ENCODE measurements around the gene ALPL. TPM values are rescaled to one million over a fixed set of nuclear protein-coding genes. Genes with fewer than 3 reads are reported as not detected.

ALPL gene
- total and polyA plus RNA-seq, 2 donors = 0.90 to 3.8 TPM

DNA sequence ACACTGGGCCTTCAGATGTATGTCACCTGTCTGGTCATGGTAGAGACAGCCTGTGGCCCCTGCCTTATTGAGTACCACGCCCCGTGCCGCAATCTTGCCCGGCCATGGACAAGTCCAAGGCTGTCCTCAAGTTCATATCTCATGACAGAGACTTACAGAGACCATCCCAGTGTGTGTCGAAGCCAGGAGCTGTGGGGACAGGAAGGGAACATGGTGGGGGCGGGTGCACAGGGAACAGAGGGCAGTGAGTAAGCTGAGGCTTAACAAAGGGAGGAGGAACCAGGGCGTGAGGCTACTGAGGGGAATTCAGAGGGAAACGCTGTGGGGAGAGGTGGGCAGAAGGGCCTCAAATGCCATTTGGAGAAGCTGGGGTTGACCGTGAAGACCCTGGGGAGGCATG, 75.8 kb downstream of the ALPL start:
- H3K36me3 ChIP-seq (ENCODE audit: control insufficient read depth in 2 of 2, insufficient read depth in 2 of 2, low read length in 1 of 2) = no peaks in the 10 kb centered on the region
- no peaks in the 10 kb centered on the region for H3K4me1 ChIP-seq (ENCODE audit: control insufficient read depth in 2 of 2, insufficient read depth in 2 of 2, low read length in 2 of 2)
- H3K9me3 ChIP-seq (ENCODE audit: control insufficient read depth in 2 of 2, insufficient read depth in 1 of 2, low read length in 1 of 2) = no peaks in the 10 kb centered on the region
- no peak overlapping the region for H3K27ac ChIP-seq (ENCODE audit: low read depth in 1 of 2, low read length in 1 of 2)
- 92% methylated on average over 9 of the region's 9 CpGs for WGBS
- H3K27me3 ChIP-seq (ENCODE audit: control insufficient read depth in 2 of 2, insufficient read depth in 1 of 2, low read length in 1 of 2) = peaks cover 0 to 4% of the 10 kb centered on the region in 2 donors
- H3K4me3 ChIP-seq (ENCODE audit: low read length in 2 of 2) = no peak overlapping the region
- no peak for DNase-seq (ENCODE audit: low read depth in 6 of 9, low spot score in 9 of 9)

DNA sequence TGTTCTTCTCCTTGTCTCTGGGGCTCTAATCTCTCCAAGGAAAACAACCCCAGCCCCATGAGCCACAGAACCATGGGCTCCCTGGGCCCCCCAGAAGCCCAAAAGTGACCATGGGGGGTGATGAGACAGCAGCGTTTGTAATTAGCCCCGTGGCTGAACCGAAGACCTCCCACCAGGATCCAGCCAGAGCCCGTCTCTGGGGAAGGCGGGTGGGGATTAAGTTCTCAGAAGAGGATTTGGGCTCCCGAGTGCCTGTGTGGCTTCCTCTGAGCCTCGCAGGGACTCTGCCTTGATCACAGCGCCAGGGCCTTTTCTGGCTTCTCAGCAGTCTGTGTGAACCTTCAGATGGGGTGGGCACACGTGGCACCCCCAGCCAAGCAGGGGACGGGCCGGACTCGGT, 77.0 kb downstream of the ALPL start:
- Histone ChIP-seq H3K4me1 (ENCODE audit: control insufficient read depth in 2 of 2, insufficient read depth in 2 of 2, low read length in 2 of 2) (no peaks in the 10 kb centered on the region), H3K4me3 (ENCODE audit: low read length in 2 of 2) (no peak overlapping the region), H3K27ac (ENCODE audit: low read depth in 1 of 2, low read length in 1 of 2) (no peak overlapping the region), H3K36me3 (ENCODE audit: control insufficient read depth in 2 of 2, insufficient read depth in 2 of 2, low read length in 1 of 2) (no peaks in the 10 kb centered on the region), H3K9me3 (ENCODE audit: control insufficient read depth in 2 of 2, insufficient read depth in 1 of 2, low read length in 1 of 2) (no peaks in the 10 kb centered on the region), H3K27me3 (ENCODE audit: control insufficient read depth in 2 of 2, insufficient read depth in 1 of 2, low read length in 1 of 2) (peaks cover 0 to 9% of the 10 kb centered on the region in 2 donors)
- WGBS = 84% methylated on average over 12 of the region's 12 CpGs
- DNase-seq (ENCODE audit: low read depth in 6 of 9, low spot score in 9 of 9) = no peak

GRCh38 chr1:21586846-21587601, 77.8 kb downstream of the ALPL start:
- Histone ChIP-seq H3K27ac (ENCODE audit: low read depth in 1 of 2, low read length in 1 of 2) (no peak overlapping the region), H3K4me1 (ENCODE audit: control insufficient read depth in 2 of 2, insufficient read depth in 2 of 2, low read length in 2 of 2) (no peaks in the 10 kb centered on the region), H3K9me3 (ENCODE audit: control insufficient read depth in 2 of 2, insufficient read depth in 1 of 2, low read length in 1 of 2) (no peaks in the 10 kb centered on the region), H3K4me3 (ENCODE audit: low read length in 2 of 2) (no peak overlapping the region), H3K27me3 (ENCODE audit: control insufficient read depth in 2 of 2, insufficient read depth in 1 of 2, low read length in 1 of 2) (peaks cover 0 to 9% of the 10 kb centered on the region in 2 donors), H3K36me3 (ENCODE audit: control insufficient read depth in 2 of 2, insufficient read depth in 2 of 2, low read length in 1 of 2) (no peaks in the 10 kb centered on the region)
- WGBS = 71% methylated on average over 24 of the region's 24 CpGs
- no peak for DNase-seq (ENCODE audit: low read depth in 6 of 9, low spot score in 9 of 9)

DNA sequence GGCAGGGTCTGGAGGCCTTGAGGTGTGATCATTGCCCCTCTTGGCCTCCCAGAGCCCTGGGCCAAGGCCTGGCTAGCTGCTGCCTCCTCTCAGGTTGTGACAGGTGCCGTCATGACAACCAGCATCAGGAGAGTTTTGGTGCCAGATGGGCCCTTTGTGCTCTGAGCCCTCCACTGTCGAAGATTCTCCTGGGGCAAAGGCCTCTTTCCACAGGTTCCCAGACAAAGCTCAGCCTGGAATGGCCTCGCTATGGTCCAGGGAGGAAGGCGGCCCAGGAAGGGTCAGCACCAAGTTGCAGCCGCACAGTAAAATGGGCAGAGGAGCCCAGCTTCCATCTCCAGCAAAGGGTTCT, 78.4 kb downstream of the ALPL start:
- H3K36me3 ChIP-seq (ENCODE audit: control insufficient read depth in 2 of 2, insufficient read depth in 2 of 2, low read length in 1 of 2) = no peaks in the 10 kb centered on the region
- WGBS = 76% methylated on average over 5 of the region's 5 CpGs

GRCh38 chr1:21589618-21590017, 80.4 kb downstream of the ALPL start:
- WGBS = 93% methylated on average over 5 of the region's 5 CpGs
- Histone ChIP-seq H3K4me1 (ENCODE audit: control insufficient read depth in 2 of 2, insufficient read depth in 2 of 2, low read length in 2 of 2) (no peaks in the 10 kb centered on the region), H3K27ac (ENCODE audit: low read depth in 1 of 2, low read length in 1 of 2) (no peak overlapping the region), H3K27me3 (ENCODE audit: control insufficient read depth in 2 of 2, insufficient read depth in 1 of 2, low read length in 1 of 2) (peaks cover 0 to 9% of the 10 kb centered on the region in 2 donors), H3K9me3 (ENCODE audit: control insufficient read depth in 2 of 2, insufficient read depth in 1 of 2, low read length in 1 of 2) (no peaks in the 10 kb centered on the region), H3K4me3 (ENCODE audit: low read length in 2 of 2) (no peak overlapping the region), H3K36me3 (ENCODE audit: control insufficient read depth in 2 of 2, insufficient read depth in 2 of 2, low read length in 1 of 2) (no peaks in the 10 kb centered on the region)
- DNase-seq (ENCODE audit: low read depth in 6 of 9, low spot score in 9 of 9) = no peak

More for the DNA sequence above, 78.4 kb downstream of the ALPL start:
- peaks cover 0 to 9% of the 10 kb centered on the region in 2 donors for H3K27me3 ChIP-seq (ENCODE audit: control insufficient read depth in 2 of 2, insufficient read depth in 1 of 2, low read length in 1 of 2)
- no peaks in the 10 kb centered on the region for H3K4me1 ChIP-seq (ENCODE audit: control insufficient read depth in 2 of 2, insufficient read depth in 2 of 2, low read length in 2 of 2)
- H3K9me3 ChIP-seq (ENCODE audit: control insufficient read depth in 2 of 2, insufficient read depth in 1 of 2, low read length in 1 of 2) = no peaks in the 10 kb centered on the region
- no peak overlapping the region for H3K4me3 ChIP-seq (ENCODE audit: low read length in 2 of 2)
- no peak for DNase-seq (ENCODE audit: low read depth in 6 of 9, low spot score in 9 of 9)
- H3K27ac ChIP-seq (ENCODE audit: low read depth in 1 of 2, low read length in 1 of 2) = no peak overlapping the region

DNA sequence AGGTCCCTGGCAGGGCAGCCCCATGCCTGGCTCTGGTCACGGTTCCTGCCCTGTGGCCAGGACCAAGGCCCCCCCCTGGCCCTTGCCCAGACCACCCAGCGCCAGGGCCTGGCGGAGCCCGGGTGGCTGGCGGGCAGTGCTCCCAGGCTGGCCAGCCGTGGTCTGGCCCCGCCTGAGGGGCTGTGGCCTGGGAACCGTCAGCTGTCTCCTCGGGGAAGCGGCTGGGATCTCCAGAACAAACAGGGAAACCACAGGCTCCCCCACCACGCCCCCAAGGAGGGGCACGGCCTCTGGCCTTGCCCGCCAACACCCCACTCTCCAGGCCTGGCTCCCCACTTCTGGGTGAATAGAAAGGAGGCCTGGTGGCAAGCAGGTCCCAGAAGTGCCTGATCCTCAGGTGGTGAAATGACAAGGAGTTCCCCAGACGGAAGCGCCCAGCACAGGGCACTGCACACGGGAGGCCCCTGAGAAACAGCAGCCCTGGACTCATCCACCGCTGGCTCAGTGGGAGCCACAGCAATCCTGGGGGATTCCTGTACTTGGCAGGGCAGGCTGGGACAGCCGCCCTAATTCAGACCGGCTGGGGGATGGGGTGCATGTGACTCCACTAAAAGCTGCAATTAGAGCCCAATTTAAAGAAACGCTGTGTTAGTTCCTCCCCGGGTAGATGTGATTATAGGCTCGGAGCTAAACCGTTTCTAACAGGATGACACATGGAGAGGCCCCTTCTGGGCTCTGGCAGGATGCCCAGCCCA, 81.1 kb downstream of the ALPL start:
- peaks cover 0 to 9% of the 10 kb centered on the region in 2 donors for H3K27me3 ChIP-seq (ENCODE audit: control insufficient read depth in 2 of 2, insufficient read depth in 1 of 2, low read length in 1 of 2)
- DNase-seq (ENCODE audit: low read depth in 6 of 9, low spot score in 9 of 9) = no peak

GRCh38 chr1:21590934-21591333, 81.7 kb downstream of the ALPL start:
- no peaks in the 10 kb centered on the region for H3K9me3 ChIP-seq (ENCODE audit: control insufficient read depth in 2 of 2, insufficient read depth in 1 of 2, low read length in 1 of 2)
- 60% methylated on average over 13 of the region's 13 CpGs for WGBS
- H3K36me3 ChIP-seq (ENCODE audit: control insufficient read depth in 2 of 2, insufficient read depth in 2 of 2, low read length in 1 of 2) = no peaks in the 10 kb centered on the region
- no peak for DNase-seq (ENCODE audit: low read depth in 6 of 9, low spot score in 9 of 9)
- peaks cover 0 to 9% of the 10 kb centered on the region in 2 donors for H3K27me3 ChIP-seq (ENCODE audit: control insufficient read depth in 2 of 2, insufficient read depth in 1 of 2, low read length in 1 of 2)
- no peak overlapping the region for H3K4me3 ChIP-seq (ENCODE audit: low read length in 2 of 2)
- H3K4me1 ChIP-seq (ENCODE audit: control insufficient read depth in 2 of 2, insufficient read depth in 2 of 2, low read length in 2 of 2) = no peaks in the 10 kb centered on the region
- H3K27ac ChIP-seq (ENCODE audit: low read depth in 1 of 2, low read length in 1 of 2) = no peak overlapping the region

More for the DNA sequence above, 81.1 kb downstream of the ALPL start:
- Histone ChIP-seq H3K4me3 (ENCODE audit: low read length in 2 of 2) (no peak overlapping the region), H3K9me3 (ENCODE audit: control insufficient read depth in 2 of 2, insufficient read depth in 1 of 2, low read length in 1 of 2) (no peaks in the 10 kb centered on the region), H3K36me3 (ENCODE audit: control insufficient read depth in 2 of 2, insufficient read depth in 2 of 2, low read length in 1 of 2) (no peaks in the 10 kb centered on the region), H3K27ac (ENCODE audit: low read depth in 1 of 2, low read length in 1 of 2) (no peak overlapping the region), H3K4me1 (ENCODE audit: control insufficient read depth in 2 of 2, insufficient read depth in 2 of 2, low read length in 2 of 2) (no peaks in the 10 kb centered on the region)
- WGBS = 50% methylated on average over 23 of the region's 23 CpGs

DNA sequence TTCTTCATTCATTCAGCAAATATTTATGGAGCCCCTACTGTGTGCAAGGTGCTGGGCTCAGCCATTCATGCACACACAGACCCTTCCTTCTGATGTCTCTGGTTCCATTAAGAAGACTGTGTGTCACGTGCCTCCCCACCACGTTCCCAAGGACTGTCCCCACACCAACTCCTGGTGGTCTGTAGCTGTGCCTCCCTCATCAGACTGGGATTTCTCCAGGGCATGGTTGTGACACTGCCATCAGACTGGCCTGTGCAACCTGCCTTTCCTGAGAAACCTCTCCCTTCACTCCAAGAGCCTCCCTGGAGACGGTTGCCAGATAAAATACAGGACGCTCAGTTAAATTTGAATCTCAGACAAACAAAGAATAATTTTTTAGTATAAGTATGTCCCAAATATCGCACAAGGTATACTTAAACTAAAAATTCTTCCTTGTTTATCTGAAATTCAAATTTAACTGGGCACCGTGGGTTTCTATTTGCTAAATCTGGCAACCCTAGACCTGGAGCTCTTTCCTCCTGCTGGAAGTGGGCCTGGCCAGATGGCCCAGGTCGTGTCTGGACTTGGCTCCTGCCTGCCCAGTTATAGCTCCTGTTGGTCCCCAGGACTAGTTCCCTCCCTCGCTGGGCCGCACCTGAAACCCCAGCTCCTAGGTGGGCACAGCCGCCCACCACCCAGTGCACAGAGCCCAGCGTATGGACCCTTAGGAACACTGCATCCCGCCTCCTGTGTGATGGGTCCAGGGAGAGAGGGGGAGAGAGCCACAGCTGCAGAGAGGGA, 83.1 kb downstream of the ALPL start:
- no peak overlapping the region for H3K27ac ChIP-seq (ENCODE audit: low read depth in 1 of 2, low read length in 1 of 2)
- no peaks in the 10 kb centered on the region for H3K36me3 ChIP-seq (ENCODE audit: control insufficient read depth in 2 of 2, insufficient read depth in 2 of 2, low read length in 1 of 2)
- no peak overlapping the region for H3K4me3 ChIP-seq (ENCODE audit: low read length in 2 of 2)
- no peaks in the 10 kb centered on the region for H3K4me1 ChIP-seq (ENCODE audit: control insufficient read depth in 2 of 2, insufficient read depth in 2 of 2, low read length in 2 of 2)
- H3K27me3 ChIP-seq (ENCODE audit: control insufficient read depth in 2 of 2, insufficient read depth in 1 of 2, low read length in 1 of 2) = peaks cover 0 to 9% of the 10 kb centered on the region in 2 donors
- WGBS = 94% methylated on average over 12 of the region's 12 CpGs
- no peak for DNase-seq (ENCODE audit: low read depth in 6 of 9, low spot score in 9 of 9)
- no peaks in the 10 kb centered on the region for H3K9me3 ChIP-seq (ENCODE audit: control insufficient read depth in 2 of 2, insufficient read depth in 1 of 2, low read length in 1 of 2)

GRCh38 chr1:21593231-21593630, 84.0 kb downstream of the ALPL start:
- Histone ChIP-seq H3K27me3 (ENCODE audit: control insufficient read depth in 2 of 2, insufficient read depth in 1 of 2, low read length in 1 of 2) (peaks cover 0 to 9% of the 10 kb centered on the region in 2 donors), H3K36me3 (ENCODE audit: control insufficient read depth in 2 of 2, insufficient read depth in 2 of 2, low read length in 1 of 2) (no peaks in the 10 kb centered on the region), H3K4me3 (ENCODE audit: low read length in 2 of 2) (no peak overlapping the region), H3K27ac (ENCODE audit: low read depth in 1 of 2, low read length in 1 of 2) (no peak overlapping the region), H3K4me1 (ENCODE audit: control insufficient read depth in 2 of 2, insufficient read depth in 2 of 2, low read length in 2 of 2) (no peaks in the 10 kb centered on the region), H3K9me3 (ENCODE audit: control insufficient read depth in 2 of 2, insufficient read depth in 1 of 2, low read length in 1 of 2) (no peaks in the 10 kb centered on the region)
- no peak for DNase-seq (ENCODE audit: low read depth in 6 of 9, low spot score in 9 of 9)
- 82% methylated on average over 8 of the region's 8 CpGs for WGBS
